OCI-LY7 (cell line): Measurements from ENCODE around the gene TMEM107. TPM values are rescaled to one million over a fixed set of nuclear protein-coding genes. Genes with fewer than 3 reads are reported as not detected.

Experiments
- BruUV-seq: library from RNA; stranded (reverse); fragments of 400-500 nt; replicated peaks from 2 replicates; lab custom pipeline; 2021; lab: Mats Ljungman, UMichigan
- CTCF ChIA-PET: fragments of 300-600 bp; sonication (Branson Sonifier 250); formaldehyde crosslinking; loops from one replicate; lab custom pipeline; 2022; ENCODE audit warnings: antibody characterized with exemption; ENCODE audit not compliant: unreplicated experiment; lab: Charles Lee
- POLR2A ChIA-PET: fragments of 300-600 bp; sonication (Branson Sonifier 250); formaldehyde crosslinking; loops from one replicate; lab custom pipeline; 2022; ENCODE audit warnings: antibody characterized with exemption; lab: Charles Lee
- DNase-seq: peaks from one replicate; pipeline ENCODE4 v3.0.0-alpha.2; 2015; ENCODE audit warnings: low spot score
- H2AFZ ChIP-seq: fragments of 200-600 bp; sonication (generic), shearing (Covaris generic); 2 replicates; pipeline ENCODE4 v1.6.1; 2014; ENCODE audit warnings: mild to moderate bottlenecking, antibody characterized with exemption, low read length, moderate library complexity
- H3K27ac ChIP-seq: fragments of 200-600 bp; sonication (generic); 2 replicates; pipeline ENCODE4 v1.5.1; 2014; ENCODE audit warnings: mixed run types, low read depth, mild to moderate bottlenecking, moderate library complexity, low read length, inconsistent platforms; ENCODE audit not compliant: poor library complexity, severe bottlenecking
- H3K36me3 ChIP-seq: fragments of 200-600 bp; sonication (generic); 2 replicates; pipeline ENCODE4 v1.6.1; 2014; ENCODE audit warnings: mild to moderate bottlenecking, antibody characterized with exemption, low read length, moderate library complexity, mixed read lengths; ENCODE audit not compliant: insufficient read depth
- H3K4me1 ChIP-seq: fragments of 200-600 bp; sonication (generic); 2 replicates; pipeline ENCODE4 v1.5.1; 2014; ENCODE audit warnings: mild to moderate bottlenecking, low read length; ENCODE audit not compliant: insufficient read depth, poor library complexity, severe bottlenecking
- H3K4me2 ChIP-seq: fragments of 200-600 bp; sonication (generic); 2 replicates; pipeline ENCODE4 v1.6.1; 2014; ENCODE audit warnings: mild to moderate bottlenecking, low read length
- H3K4me3 ChIP-seq: fragments of 200-600 bp; sonication (generic); 2 replicates; pipeline ENCODE4 v1.5.1; 2014; ENCODE audit warnings: mild to moderate bottlenecking, low read depth, low read length; ENCODE audit not compliant: poor library complexity, severe bottlenecking
- H3K79me2 ChIP-seq: fragments of 200-600 bp; sonication (generic); 2 replicates; pipeline ENCODE4 v1.6.1; 2016; ENCODE audit warnings: low read depth, mild to moderate bottlenecking, low read length, moderate library complexity, mixed read lengths; ENCODE audit not compliant: insufficient read depth
- H3K9me2 ChIP-seq: fragments of 200-600 bp; sonication (generic); 2 replicates; pipeline ENCODE4 v1.6.1; 2016; ENCODE audit warnings: mild to moderate bottlenecking, low read length, mixed read lengths; ENCODE audit not compliant: insufficient read depth
- H3K9me3 ChIP-seq: fragments of 200-600 bp; sonication (generic); 2 replicates; pipeline ENCODE4 v1.6.1; 2014; ENCODE audit warnings: mild to moderate bottlenecking, mixed run types, low read length, mixed read lengths
- H4K20me1 ChIP-seq: fragments of 200-600 bp; sonication (generic); 2 replicates; pipeline ENCODE4 v1.6.1; 2014; ENCODE audit warnings: mild to moderate bottlenecking, antibody characterized with exemption, low read length, moderate library complexity, mixed read lengths; ENCODE audit not compliant: insufficient read depth
- EZH2phosphoT487 ChIP-seq: fragments of 200-600 bp; sonication (generic); IDR thresholded peaks from 2 replicates; pipeline ENCODE4 v1.6.1; 2018; ENCODE audit warnings: low read depth, borderline replicate concordance, mild to moderate bottlenecking, mixed run types, antibody characterized with exemption, low read length, moderate library complexity, mixed read lengths
- intact Hi-C: fragments of 100-400 bp; cut with micrococcal nuclease; formaldehyde crosslinking; loops from one replicate; pipeline ENCODE4 v1.10.0; 2022; ENCODE audit not compliant: unreplicated experiment
- total RNA-seq, 2 experiments: library from RNA; depleted of rRNA in 1 of 2; stranded (reverse); fragments of >200 nt in 1 of 2; shearing (Covaris generic) in 1 of 2; gene quantifications; 2 replicates each; pipeline ENCODE4 v1.2.3, GENCODE V29; 2014 to 2022
- TF ChIP-seq, protein P1 (sequence below): fragments of 200-600 bp; sonication (generic); conservative IDR thresholded peaks from 2 replicates; pipeline ENCODE4 v1.5.1; 2014; ENCODE audit warnings: mild to moderate bottlenecking, antibody characterized with exemption, low read length, moderate library complexity, mixed read lengths

Gene TMEM107
- total RNA-seq, 2 experiments from 2014 or later = 43.9 to 57.0 TPM

DNA sequence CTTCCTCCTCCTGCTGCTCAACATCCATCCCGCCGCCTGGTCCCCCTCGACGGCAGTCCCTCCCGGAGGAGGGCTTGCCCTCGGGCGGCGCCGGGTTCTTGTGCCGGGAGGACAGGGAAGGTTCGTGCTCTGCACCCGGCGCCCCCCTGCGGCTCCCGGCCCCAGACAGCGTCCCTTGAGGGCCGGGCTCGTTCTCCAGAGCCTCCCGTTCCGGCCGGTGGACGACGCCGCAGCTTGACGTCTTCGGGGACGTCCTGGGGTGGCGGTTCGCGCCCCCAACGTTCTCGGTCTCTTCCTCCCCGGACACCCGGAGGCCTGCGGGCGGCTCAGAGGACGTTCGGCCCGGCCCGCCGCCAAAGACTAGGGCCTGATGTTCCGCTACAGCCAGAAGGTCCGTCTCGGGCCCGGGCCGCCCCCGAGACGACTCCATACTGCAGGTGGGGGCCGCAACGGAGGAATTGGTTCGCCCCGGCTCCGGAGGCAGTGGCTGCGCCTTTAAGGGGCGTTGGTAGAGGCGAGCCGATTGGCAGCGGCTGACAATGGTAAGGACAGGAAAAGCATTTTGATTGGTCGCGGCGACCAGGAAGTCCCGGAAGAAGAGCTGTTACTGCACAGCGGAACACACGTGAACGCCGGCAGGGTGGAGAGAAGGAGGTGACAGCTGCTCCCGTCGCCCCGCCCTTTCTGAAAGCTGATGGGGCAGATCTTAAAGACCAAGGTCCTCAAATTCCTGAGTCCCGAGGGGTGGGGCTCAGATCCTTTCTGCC is 13.7 kb upstream of the TMEM107 start, which contains the start of gene BORCS6:
BORCS6 (minus strand) TSS at position 470 of the 767 bp plus-strand sequence; CDS start at position 430, 40 bp downstream.
- no peak for TF ChIP-seq EZH2phosphoT487
- TF ChIP-seq, protein P1, sequence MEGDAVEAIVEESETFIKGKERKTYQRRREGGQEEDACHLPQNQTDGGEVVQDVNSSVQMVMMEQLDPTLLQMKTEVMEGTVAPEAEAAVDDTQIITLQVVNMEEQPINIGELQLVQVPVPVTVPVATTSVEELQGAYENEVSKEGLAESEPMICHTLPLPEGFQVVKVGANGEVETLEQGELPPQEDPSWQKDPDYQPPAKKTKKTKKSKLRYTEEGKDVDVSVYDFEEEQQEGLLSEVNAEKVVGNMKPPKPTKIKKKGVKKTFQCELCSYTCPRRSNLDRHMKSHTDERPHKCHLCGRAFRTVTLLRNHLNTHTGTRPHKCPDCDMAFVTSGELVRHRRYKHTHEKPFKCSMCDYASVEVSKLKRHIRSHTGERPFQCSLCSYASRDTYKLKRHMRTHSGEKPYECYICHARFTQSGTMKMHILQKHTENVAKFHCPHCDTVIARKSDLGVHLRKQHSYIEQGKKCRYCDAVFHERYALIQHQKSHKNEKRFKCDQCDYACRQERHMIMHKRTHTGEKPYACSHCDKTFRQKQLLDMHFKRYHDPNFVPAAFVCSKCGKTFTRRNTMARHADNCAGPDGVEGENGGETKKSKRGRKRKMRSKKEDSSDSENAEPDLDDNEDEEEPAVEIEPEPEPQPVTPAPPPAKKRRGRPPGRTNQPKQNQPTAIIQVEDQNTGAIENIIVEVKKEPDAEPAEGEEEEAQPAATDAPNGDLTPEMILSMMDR = peak; percentile 52
- Histone ChIP-seq H3K36me3 (no peaks in the 10 kb centered on the region), H2AFZ (peak within 1 kb of the TSS; percentile 68; the same call in 1 of the 2 replicates), H3K4me3 (peak within 1 kb of the TSS; percentile 83), H3K9me3 (no peaks in the 10 kb centered on the region), H3K4me1 (peaks cover 39% of the 10 kb centered on the region), H3K9me2 (no peaks in the 10 kb centered on the region), H3K79me2 (peaks cover 11% of the 10 kb centered on the region; the same call in 1 of the 2 replicates), H3K4me2 (peak within 1 kb of the TSS; percentile 91), H3K27ac (peak within 1 kb of the TSS; percentile 92), H4K20me1 (peaks cover 6% of the 10 kb centered on the region; the same call in 1 of the 2 replicates)
- intact Hi-C loops = no loop called here
- CTCF ChIA-PET = no interaction called here
- DNase-seq = peak; percentile 99
- POLR2A ChIA-PET = interaction anchor here (0.6 to 5.9 kb wide), 5 partner anchors 16 to 105 kb away, joined by 3 to 75 read pairs (median 4); partner anchors contain the start of genes AURKB and SLC25A35
- BruUV-seq = no TSS peak

- Histone ChIP-seq H3K4me3 (peak overlapping the region; percentile 83), H3K4me1 (peaks cover 39% of the 10 kb centered on the region)
- CTCF ChIA-PET = no interaction called here
Measured at GRCh38 chr17:8189041-8189710, 13.0 kb upstream of the TMEM107 start.

More at GRCh38 chr17:8189041-8189710, 13.0 kb upstream of the TMEM107 start:
- POLR2A ChIA-PET = interaction anchor here (1.0 to 5.9 kb wide), 3 partner anchors 19 to 36 kb away, joined by 8 to 75 read pairs (median 9); partner anchors contain the start of gene AURKB
- Histone ChIP-seq H2AFZ (no peak overlapping the region; the same call in 1 of the 2 replicates), H3K36me3 (no peaks in the 10 kb centered on the region), H3K4me2 (peak overlapping the region; percentile 91), H3K79me2 (peaks cover 11% of the 10 kb centered on the region; the same call in 1 of the 2 replicates), H3K27ac (peak overlapping the region; percentile 92), H3K9me2 (no peaks in the 10 kb centered on the region), H4K20me1 (peaks cover 6% of the 10 kb centered on the region; the same call in 1 of the 2 replicates), H3K9me3 (no peaks in the 10 kb centered on the region)
- no TSS peak for BruUV-seq
- intact Hi-C loops = no loop called here
- no peak for TF ChIP-seq EZH2phosphoT487
- TF ChIP-seq, protein P1 = no peak
- DNase-seq = no peak
